Measurements from ENCODE around the gene CCDC30. TPM values are rescaled to one million over a fixed set of nuclear protein-coding genes. Genes with fewer than 3 reads are reported as not detected.

The CCDC30 gene
- total RNA-seq, 1 donor from 2014 or later, result 2.0 TPM

DNA sequence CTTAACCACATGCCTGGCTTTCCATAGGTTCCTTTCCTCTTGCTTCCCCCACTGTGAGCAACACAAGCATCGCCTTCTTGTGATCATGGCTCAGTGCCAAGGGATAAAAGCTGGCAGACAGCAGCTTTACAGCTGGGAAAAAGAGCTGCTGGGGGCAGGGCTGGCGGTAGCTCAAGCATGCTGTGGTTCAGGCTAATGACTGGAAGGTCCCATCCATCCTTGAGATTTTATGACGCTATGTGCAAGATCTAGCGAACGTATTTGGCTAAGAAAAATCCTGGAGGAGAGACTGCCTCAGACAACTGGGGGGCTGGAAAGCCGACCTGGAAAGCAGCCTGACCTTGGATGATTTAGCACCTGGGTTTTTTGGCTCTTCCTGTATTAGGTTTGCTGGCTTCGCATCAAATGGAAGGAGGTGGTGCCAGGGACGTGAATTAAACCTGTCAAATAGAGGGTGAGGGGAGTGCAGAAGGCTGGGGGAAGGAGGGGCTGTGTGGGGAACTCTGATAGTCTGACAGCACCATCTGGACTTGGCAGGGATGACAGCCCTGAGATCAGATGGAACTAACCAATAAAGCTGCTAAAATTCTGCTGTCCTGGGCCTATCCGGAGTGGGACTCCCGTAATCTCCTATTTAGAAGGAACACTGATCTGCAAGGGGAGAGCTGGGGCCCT is 42.0 kb upstream of the CCDC30 start:
- Histone ChIP-seq H3K36me3 (no peaks in the 10 kb centered on the region), H3K27ac (no peak overlapping the region), H3K4me1 (peaks cover 18% of the 10 kb centered on the region), H3K9ac (no peak overlapping the region), H3K4me2 (no peak overlapping the region), H3K79me2 (ENCODE audit: low read depth) (no peaks in the 10 kb centered on the region), H3F3A (ENCODE audit: low read depth) (peaks cover 11% of the 10 kb centered on the region), H4K20me1 (ENCODE audit: low read depth) (no peaks in the 10 kb centered on the region), H2AFZ (replicated peaks) (no peak overlapping the region), H3K27me3 (no peaks in the 10 kb centered on the region), H3K9me3 (ENCODE audit: low read depth) (no peaks in the 10 kb centered on the region), H3K4me3 (no peak overlapping the region)
- Mint-ChIP-seq H3K27ac (no peak overlapping the region), H3K27me3 (ENCODE audit: insufficient read depth, low read depth) (peaks cover 2% of the 10 kb centered on the region), H3K36me3 (no peaks in the 10 kb centered on the region), H3K4me3 (peak overlapping the region; percentile 15), H3K4me1 (peaks cover 32% of the 10 kb centered on the region), H3K9me3 (no peaks in the 10 kb centered on the region)
- TF ChIP-seq EZH2phosphoT487 (IDR thresholded peaks at IDR 0.05) (no peak), EZH2 (IDR thresholded peaks at IDR 0.05) (no peak)
- TF ChIP-seq, protein P1, sequence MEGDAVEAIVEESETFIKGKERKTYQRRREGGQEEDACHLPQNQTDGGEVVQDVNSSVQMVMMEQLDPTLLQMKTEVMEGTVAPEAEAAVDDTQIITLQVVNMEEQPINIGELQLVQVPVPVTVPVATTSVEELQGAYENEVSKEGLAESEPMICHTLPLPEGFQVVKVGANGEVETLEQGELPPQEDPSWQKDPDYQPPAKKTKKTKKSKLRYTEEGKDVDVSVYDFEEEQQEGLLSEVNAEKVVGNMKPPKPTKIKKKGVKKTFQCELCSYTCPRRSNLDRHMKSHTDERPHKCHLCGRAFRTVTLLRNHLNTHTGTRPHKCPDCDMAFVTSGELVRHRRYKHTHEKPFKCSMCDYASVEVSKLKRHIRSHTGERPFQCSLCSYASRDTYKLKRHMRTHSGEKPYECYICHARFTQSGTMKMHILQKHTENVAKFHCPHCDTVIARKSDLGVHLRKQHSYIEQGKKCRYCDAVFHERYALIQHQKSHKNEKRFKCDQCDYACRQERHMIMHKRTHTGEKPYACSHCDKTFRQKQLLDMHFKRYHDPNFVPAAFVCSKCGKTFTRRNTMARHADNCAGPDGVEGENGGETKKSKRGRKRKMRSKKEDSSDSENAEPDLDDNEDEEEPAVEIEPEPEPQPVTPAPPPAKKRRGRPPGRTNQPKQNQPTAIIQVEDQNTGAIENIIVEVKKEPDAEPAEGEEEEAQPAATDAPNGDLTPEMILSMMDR (IDR thresholded peaks at IDR 0.05), result no peak
- DNase-seq (ENCODE audit: low spot score), result peak; percentile 22

DNA sequence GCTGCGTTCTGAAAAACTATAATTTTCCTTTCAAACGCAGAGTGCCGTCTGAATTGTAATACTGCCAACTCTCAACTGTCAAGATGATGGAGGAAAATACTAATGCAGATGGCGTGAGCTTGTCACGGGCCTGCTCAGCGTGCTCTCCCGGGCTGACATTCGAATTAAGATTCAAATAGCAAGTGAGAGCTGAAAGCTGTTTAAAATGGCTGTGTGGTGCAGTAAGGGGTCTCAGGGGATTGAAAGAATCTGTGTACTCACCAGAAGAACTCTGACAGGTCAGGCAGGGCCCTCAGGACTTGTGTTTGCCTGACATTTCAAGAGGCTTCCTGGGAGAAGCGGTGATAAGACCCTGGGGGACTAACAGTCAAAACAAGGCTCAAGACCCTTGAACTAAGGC is 40.3 kb upstream of the CCDC30 start:
- Histone ChIP-seq H3K4me1 (peaks cover 18% of the 10 kb centered on the region), H4K20me1 (ENCODE audit: low read depth) (no peaks in the 10 kb centered on the region), H3K4me3 (no peak overlapping the region), H3K79me2 (ENCODE audit: low read depth) (no peaks in the 10 kb centered on the region), H3F3A (ENCODE audit: low read depth) (peaks cover 11% of the 10 kb centered on the region), H3K4me2 (no peak overlapping the region), H2AFZ (replicated peaks) (no peak overlapping the region), H3K27me3 (no peaks in the 10 kb centered on the region), H3K36me3 (no peaks in the 10 kb centered on the region), H3K9me3 (ENCODE audit: low read depth) (no peaks in the 10 kb centered on the region), H3K9ac (no peak overlapping the region), H3K27ac (no peak overlapping the region)
- Mint-ChIP-seq H3K9me3 (no peaks in the 10 kb centered on the region), H3K27ac (no peak overlapping the region), H3K4me1 (peaks cover 32% of the 10 kb centered on the region), H3K27me3 (ENCODE audit: insufficient read depth, low read depth) (peaks cover 2% of the 10 kb centered on the region), H3K4me3 (no peak overlapping the region), H3K36me3 (no peaks in the 10 kb centered on the region)
- TF ChIP-seq, protein P1 (IDR thresholded peaks at IDR 0.05), result no peak
- no peak for TF ChIP-seq EZH2 (IDR thresholded peaks at IDR 0.05)
- no peak for TF ChIP-seq EZH2phosphoT487 (IDR thresholded peaks at IDR 0.05)
- no peak for DNase-seq (ENCODE audit: low spot score)

DNA sequence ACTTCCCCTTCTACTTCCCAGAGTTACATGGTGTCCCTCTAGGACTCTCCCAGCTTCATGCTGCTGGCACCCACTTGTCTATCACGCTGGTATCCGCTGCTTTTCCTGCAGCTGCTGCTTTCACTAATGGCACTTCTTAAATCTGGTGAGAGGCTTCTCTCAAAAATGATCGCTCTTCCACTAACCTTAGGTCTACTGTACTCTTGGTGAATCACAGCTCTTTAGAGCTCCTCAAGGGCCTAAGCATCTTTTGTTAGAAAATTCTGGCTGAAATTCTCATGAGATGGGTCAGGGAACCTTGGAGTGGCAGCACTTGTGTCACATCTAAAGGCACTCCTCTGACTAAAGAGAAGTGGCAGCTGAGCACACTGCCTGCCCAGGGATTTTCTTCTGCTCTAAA is 39.4 kb upstream of the CCDC30 start:
- no peak overlapping the region for H2AFZ ChIP-seq (replicated peaks)

More for the DNA sequence above, 39.4 kb upstream of the CCDC30 start:
- Histone ChIP-seq H4K20me1 (ENCODE audit: low read depth) (no peaks in the 10 kb centered on the region), H3K9me3 (ENCODE audit: low read depth) (no peaks in the 10 kb centered on the region), H3K27ac (no peak overlapping the region), H3K4me1 (peaks cover 9% of the 10 kb centered on the region), H3K4me3 (no peak overlapping the region), H3K36me3 (no peaks in the 10 kb centered on the region), H3K79me2 (ENCODE audit: low read depth) (no peaks in the 10 kb centered on the region), H3K4me2 (no peak overlapping the region), H3F3A (ENCODE audit: low read depth) (peaks cover 2% of the 10 kb centered on the region), H3K9ac (no peak overlapping the region), H3K27me3 (no peaks in the 10 kb centered on the region)
- no peak for DNase-seq (ENCODE audit: low spot score)
- H3K4me3 Mint-ChIP-seq, result no peak overlapping the region
- peaks cover 25% of the 10 kb centered on the region for H3K4me1 Mint-ChIP-seq
- TF ChIP-seq EZH2phosphoT487 (IDR thresholded peaks at IDR 0.05) (no peak), EZH2 (IDR thresholded peaks at IDR 0.05) (no peak)
- TF ChIP-seq, protein P1 (IDR thresholded peaks at IDR 0.05), result no peak
- H3K27me3 Mint-ChIP-seq (ENCODE audit: insufficient read depth, low read depth), result peaks cover 2% of the 10 kb centered on the region
- peak overlapping the region; percentile 9 for H3K27ac Mint-ChIP-seq
- H3K9me3 Mint-ChIP-seq, result no peaks in the 10 kb centered on the region
- H3K36me3 Mint-ChIP-seq, result no peaks in the 10 kb centered on the region

Measured in neural progenitor cell (in vitro differentiated cells).